EH (cell line): ENCODE results near the gene SNX13.

Experiments
- DNase-seq: peaks from one replicate; pipeline ENCODE4 v3.0.0-alpha.2; 2015; ENCODE audit warnings: low read depth

SNX13 gene

DNA sequence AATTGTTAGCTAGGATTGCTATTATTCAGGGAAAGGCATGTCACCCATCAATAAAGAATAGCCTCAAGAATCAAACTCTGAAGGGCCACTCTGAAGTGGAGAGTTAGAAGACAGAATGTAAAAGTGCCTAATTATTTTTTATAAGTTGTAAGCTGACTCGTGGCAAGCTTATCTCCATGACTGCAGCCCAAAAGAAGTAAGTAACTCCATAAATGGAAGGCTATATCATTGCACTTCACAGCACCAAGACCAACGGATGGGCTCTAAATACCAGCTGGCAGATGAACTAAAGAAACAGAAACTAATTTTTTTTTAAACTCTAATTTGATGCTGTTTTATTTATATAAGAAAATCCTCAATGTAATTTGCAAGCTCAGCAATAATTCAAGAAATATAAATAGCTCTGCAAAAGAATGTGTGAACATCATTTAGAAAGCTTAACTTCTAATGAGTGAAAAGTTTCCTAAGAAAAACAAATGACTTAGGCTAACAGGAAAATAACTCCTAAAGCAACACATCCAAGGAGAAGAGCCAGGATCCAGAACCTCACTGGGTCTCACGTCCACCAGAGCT is 165.5 kb downstream of the SNX13 start:
- DNase-seq: peak; percentile 7

GRCh38 chr7:17774248-17774647 is 166.0 kb downstream of the SNX13 start:
- peak; percentile 92 for DNase-seq

- peak; percentile 85 for DNase-seq
Measured at GRCh38 chr7:17773289-17773626, 167.0 kb downstream of the SNX13 start.

GRCh38 chr7:17772581-17773288 is 167.6 kb downstream of the SNX13 start:
- DNase-seq: no peak

DNA sequence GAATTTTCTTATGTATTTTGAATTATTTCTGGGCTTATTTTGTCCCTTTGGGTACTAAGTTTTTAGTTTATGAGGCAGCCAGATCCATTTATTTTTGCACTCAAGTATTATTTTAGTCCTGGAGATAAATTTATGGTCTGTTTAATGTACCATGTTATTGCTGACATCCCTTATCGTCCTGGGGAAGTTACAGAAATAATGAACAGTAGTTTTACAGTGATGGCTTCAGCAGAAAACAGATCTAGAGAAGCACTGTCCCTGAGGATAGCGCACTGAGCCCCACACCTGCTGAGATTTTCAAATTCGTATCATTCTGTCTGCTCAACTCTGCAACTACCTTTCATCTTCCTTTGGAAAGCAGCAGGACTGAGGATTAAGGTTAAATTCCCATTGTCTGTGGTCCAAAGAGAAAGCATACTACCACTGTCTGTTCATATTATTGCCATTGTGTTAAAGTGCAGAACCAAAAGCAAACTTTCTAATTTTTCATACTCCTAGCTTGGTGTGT is 168.3 kb downstream of the SNX13 start:
- DNase-seq: no peak

DNA sequence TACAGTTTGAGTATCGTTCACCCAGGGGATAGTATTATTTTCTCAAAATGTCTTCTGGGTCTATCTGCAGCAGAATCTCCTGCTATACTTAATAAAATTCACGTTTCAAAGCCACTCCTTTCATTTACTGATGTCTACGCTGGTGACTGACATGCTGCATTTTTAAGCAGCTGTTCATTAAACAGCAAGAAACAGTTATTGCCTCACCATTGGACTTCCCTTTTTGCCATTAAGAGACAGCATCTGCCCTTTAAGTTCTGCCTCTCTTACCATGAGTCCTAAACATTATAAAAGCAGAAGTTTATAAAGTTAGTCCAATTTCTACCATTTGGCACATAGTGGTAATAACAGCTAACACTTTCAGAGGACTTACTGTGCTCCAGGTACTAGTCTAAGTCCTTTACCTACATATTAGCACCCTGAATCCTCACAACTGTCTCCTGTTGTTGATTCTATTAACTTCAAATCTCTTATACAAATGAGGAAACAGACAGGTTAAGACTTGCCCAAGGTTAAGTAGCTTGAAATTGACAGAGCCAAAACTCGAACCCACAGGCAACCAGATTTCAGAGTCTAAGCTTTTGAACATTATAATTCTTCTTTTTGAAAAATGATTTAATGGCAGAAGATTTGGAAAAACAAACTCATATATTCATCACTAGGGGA is 169.5 kb downstream of the SNX13 start:
- DNase-seq: no peak

- DNase-seq: peak; percentile 72
Measured at GRCh38 chr7:17769918-17770317, 170.4 kb downstream of the SNX13 start.

DNA sequence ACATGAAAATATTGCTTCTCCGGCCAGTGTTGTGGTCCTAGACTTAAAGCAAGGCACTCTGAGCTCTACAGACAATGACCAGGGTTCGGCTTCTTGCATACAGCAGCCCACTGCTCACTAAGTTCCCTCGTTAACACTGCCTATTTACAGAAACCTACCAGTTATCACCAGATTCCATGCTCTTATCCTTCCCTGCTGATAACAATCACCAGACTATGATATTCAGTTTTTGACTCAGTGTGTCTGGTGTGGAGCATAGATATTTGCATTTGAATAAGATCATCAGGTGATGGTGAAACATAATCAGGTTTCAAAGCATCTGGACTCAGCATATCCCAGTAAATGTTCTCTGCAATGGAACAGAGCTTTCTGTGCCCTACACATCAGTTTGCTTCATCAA is 182.3 kb downstream of the SNX13 start:
- DNase-seq: no peak

GRCh38 chr7:17746020-17746530 is 194.2 kb downstream of the SNX13 start:
- DNase-seq: no peak

DNA sequence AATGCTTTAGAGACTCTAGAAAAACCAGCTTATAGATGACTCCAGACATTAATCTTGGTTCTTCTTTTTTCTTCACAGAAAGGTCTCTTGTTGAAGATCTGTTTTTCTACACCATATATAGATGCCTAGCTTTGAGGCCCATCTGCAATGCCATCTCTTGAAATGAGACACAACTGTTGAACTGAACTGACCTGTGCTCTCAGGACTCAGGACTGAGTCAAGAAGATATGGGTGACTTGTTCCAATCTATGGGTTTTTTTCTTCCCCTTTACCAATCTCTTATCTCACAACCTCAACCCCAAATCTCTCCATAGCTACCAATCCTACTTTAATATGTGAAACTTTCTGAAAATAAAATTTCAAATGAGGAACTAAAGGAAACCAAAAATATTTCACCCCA is 194.7 kb downstream of the SNX13 start:
- DNase-seq: no peak

- DNase-seq: no peak
Measured at GRCh38 chr7:17743316-17743715, 197.0 kb downstream of the SNX13 start.

GRCh38 chr7:17741426-17741825 is 198.9 kb downstream of the SNX13 start:
- DNase-seq: no peak
